Left hindlimb (tissue), 1 donor: Measurements from ENCODE around the gene MIEF1.
"Not testable (repeated sequence)": the region's sequence is repeated elsewhere in the genome, so short reads cannot be mapped to it uniquely, and the experiment has no call there.

Experiments
- DNase-seq: peaks from one replicate; pipeline ENCODE4 v3.0.0-alpha.2; 2018

The MIEF1 gene

DNA sequence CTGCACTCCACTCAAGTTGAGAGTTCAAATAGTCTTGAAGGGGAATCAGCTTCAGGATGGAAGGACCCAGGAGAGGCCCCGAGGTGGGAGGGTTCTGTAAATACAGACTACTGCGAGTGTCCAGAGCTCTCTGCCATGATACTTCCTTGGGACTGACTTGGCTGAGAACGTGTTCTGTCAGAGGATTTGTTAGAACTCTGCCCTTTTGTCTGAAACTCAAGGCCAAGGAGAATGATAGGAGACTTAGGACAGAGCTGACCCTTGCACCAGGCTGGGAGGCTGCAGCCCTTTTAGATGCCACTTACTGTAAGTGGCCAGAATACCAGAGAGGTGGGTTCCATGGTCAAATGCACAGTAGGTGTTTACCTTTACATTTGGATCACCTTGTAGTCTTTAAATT is 15.4 kb downstream of the MIEF1 start:
- DNase-seq = no peak

DNA sequence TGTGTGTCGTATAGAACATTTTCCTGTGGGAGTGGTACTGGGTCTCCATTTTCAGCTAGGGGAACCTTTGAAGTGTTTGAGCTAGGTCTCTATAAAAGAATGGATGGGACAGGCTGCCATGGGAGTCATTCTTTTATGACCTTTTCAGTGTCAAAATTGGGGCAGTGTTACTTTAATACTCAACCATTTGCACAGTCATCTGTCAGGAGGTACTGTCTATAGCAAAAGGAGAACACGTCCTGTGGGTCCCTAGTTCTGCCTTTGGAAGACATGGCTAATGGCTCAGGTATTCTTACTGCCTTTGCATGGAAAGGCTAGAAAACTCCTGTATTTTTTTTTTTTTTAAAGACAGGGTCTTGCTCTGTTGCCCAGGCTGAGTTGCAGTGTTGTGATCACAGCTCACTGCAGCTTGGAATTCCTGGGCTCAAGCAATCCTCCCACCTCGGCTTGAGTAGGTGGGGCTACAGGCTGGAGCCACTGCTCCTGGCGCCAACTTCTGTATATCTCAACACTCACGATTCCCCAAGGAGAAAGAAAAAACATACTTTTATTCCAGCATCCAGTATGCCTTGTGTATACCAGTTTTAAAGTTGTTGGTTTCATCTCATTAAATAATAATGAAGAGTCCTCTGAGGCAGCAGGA is 16.2 kb downstream of the MIEF1 start:
- no peak for DNase-seq

DNA sequence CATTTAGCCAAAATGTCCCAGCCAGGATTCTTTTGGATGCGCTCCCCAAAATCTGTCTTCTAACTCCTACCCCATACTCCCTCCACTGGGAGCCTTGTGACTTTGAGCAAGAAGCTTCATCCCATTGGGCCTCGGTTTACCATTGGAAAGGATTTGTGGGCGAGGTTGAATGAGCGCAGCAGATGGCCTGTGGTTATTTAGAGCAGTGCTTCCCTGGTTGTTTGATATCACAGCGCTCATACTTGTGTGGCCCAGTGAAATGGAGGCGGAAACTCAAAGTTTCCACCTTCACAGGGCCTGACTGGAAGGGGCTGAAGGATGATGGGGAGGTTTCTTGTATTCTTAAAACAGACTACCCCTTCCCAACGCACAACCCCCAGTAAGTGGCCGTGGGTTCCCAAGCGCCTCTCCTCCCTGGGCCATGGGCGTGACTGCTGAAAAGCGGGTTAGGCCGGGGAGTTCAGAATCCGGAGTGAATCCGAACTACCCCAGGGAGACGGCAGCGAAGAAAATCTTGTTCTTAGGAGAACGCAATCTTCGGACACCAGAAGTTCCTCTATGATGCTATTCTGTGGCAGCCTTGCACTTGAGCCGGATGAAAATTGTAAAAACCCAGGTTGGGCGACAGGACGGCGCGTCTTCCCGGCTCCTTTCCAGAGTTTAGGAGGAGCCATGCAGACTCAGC is 17.0 kb downstream of the MIEF1 start:
- peak; percentile 59 for DNase-seq

DNA sequence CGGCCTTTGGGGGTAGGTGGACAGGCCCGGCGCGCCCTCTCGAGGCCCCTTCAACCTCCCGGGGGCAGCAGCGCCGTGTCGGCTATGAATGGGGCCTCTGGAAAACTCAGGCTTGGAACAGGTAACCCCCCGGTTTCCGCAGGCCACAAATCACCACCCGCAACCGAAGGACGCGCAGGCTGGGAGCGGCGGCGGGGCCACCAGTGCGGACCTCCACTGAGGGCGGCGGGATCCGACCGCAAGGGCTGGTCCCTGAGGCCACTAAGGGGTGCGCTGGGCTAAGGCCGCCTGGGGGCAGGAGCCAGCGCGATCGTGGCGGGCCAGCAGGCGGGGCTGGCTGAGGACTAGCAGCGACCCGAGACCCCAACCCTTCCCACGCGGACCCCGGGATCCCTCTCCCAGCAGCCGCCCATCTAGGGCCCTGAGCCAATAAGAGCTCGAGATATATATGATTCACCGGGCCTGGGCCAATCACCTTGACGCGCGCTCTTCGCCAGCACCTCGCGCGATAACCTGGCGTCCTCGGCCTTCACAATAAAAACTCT is 17.7 kb downstream of the MIEF1 start:
- DNase-seq = peak; percentile 98

DNA sequence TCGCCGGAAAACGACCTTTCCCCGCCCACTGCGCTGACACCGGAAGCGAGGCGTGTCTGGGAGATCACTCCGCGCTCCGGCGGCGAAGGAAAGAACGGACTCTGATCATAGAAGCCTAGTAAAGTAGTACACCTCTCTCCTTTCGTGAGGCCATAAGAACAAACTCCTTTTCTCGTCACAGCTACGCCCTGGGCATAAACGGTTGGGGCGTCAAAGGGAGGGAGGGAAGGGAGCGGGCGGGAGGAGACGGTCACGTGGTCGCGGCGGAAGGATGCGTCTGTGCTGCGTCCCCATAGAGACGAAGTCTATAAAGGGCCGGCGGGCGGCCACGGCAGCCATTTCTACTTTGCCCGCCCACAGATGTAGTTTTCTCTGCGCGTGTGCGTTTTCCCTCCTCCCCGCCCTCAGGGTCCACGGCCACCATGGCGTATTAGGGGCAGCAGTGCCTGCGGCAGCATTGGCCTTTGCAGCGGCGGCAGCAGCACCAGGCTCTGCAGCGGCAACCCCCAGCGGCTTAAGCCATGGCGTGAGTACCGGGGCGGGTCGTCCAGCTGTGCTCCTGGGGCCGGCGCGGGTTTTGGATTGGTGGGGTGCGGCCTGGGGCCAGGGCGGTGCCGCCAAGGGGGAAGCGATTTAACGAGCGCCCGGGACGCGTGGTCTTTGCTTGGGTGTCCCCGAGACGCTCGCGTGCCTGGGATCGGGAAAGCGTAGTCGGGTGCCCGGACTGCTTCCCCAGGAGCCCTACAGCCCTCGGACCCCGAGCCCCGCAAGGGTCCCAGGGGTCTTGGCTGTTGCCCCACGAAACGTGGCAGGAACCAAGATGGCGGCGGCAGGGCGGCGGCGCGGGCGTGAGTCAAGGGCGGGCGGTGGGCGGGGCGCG is 18.4 kb downstream of the MIEF1 start, which contains the start of gene ATF4:
ATF4 (plus strand) TSS at position 337 of the 880 bp plus-strand sequence. CDS start 884 bp downstream, outside the sequence.
- peak; percentile 85 for DNase-seq

DNA sequence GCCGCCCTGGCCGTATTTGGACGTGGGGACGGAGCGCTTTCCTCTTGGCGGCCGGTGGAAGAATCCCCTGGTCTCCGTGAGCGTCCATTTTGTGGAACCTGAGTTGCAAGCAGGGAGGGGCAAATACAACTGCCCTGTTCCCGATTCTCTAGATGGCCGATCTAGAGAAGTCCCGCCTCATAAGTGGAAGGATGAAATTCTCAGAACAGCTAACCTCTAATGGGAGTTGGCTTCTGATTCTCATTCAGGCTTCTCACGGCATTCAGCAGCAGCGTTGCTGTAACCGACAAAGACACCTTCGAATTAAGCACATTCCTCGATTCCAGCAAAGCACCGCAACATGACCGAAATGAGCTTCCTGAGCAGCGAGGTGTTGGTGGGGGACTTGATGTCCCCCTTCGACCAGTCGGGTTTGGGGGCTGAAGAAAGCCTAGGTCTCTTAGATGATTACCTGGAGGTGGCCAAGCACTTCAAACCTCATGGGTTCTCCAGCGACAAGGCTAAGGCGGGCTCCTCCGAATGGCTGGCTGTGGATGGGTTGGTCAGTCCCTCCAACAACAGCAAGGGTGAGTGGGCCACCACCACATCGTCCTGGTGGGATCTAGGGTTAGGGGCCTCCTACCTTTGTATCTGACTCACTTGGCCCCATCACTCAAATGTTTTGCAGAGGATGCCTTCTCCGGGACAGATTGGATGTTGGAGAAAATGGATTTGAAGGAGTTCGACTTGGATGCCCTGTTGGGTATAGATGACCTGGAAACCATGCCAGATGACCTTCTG is 19.2 kb downstream of the MIEF1 start:
- not testable (repeated sequence) for DNase-seq

DNA sequence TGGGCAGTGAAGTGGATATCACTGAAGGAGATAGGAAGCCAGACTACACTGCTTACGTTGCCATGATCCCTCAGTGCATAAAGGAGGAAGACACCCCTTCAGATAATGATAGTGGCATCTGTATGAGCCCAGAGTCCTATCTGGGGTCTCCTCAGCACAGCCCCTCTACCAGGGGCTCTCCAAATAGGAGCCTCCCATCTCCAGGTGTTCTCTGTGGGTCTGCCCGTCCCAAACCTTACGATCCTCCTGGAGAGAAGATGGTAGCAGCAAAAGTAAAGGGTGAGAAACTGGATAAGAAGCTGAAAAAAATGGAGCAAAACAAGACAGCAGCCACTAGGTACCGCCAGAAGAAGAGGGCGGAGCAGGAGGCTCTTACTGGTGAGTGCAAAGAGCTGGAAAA is 20.0 kb downstream of the MIEF1 start:
- not testable (repeated sequence) for DNase-seq

DNA sequence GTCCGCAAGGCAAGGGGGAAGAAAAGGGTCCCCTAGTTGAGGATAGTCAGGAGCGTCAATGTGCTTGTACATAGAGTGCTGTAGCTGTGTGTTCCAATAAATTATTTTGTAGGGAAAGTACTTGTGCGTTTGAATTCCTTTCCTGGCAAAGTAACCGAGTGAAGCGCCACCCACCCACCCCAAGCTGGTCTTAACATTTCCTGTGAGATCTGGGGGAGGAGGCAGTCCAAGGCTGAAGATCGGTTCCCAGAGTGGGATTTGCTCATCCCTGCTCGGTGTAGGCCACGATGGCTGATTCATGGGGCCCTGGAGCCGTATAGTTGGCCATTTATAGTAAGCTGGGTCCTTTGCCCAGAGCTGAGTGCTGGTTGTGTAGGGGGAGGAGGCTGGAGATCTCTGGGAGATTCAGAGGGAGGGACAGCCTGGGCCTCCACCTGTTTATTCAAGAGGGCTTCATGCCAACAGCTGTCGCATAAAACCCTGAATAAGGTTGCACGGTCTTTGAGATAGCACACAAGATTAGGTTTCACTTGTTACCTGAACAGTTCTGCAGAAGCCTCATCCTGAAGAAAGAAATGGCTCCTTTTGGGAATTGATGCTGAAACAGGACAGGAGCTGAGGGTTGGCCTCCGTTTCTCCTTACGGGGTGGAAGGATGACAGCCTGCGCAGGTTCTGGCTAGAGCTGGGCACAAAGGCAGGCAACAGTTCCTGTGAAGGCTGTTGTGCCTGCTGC is 20.6 kb downstream of the MIEF1 start:
- DNase-seq = no peak

DNA sequence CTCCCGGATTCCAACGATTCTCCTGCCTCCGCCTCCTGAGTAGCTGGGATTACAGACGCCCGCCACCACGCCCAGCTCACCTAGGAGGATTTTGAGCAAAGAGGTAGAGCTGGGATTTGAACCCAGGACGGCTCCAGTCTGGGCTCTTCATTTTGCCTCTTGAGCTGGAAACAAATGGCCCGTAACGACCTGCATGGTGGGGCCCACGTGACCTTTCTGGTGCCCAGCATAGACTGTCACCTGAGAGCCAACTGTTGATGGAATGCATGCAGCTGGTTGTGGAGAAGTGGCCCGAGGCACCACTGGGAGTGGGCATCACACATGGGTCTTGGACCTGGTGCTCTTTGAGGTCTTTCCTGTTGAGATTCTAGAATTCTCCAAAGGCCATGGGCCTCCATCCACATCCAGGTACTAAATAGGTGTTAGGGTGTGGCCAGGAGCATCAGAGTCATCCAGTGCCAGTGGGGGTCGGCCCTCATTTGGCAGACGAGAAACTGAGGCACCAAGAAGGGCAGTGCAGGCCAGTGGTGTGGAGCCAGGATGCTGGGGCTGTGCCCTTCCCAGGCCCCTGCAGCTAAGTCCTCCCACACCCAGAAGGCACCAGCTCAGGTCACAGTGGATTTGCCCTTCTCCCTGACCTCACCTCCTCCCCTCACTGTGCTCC is 22.1 kb downstream of the MIEF1 start:
- DNase-seq = no peak

DNA sequence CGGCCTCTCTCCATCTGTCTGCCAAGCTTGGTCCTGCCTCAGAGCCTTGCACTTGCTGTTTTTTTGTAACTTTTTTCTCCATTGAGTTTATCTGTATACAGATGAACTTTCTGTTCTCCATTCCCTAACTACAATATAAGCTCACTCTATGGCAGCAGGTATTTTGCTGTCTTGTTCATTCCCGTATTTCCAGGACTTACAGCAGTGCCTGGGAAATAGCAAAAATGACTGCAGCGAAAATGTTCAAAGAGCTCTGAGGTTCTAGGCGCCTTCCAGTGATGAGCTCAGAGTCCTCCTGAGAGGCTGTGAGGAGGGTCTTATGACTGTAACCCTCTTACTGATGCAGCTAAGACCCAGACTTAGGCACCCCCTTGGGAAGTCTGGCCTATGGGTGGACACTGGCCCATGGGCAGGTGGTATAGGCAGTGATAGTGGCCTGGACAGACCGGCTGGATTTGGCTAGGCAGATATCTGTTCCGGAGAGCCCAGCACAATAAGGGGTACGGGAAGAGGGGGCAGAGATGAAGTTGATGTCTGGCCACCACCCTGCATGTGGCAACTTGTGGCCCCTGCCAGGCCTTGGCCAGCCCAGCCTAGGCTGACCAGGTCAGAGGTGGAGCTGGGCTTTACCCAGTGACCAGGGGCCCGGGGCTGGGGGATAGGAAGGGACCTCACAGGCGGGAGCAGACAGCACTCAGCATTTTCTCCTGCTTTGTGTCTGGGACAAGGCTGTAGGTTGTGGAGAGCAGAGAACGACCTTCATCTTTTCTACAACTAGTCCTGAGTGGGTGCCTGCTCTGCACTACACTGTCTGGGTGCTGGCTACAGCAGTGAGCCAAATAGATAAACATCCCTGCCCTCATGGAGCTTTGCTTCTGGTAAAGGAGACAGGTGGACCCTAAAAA is 22.9 kb downstream of the MIEF1 start:
- DNase-seq = no peak

DNA sequence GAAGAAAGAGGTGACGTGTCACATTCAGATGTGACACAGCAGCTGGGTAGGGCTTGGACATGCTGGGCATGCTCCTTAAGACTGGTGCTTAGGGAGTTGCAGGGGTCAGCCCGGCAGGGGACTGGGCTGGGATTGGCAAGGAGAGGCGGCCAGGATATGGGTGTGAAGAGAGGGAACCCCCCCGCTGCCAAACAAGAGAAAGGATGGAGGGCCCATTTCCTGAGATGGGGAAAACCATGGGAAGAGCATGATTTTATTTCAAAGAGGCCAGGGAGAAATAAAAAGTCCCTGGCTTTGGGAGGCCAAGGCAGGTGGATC is 23.5 kb downstream of the MIEF1 start:
- DNase-seq = no peak

DNA sequence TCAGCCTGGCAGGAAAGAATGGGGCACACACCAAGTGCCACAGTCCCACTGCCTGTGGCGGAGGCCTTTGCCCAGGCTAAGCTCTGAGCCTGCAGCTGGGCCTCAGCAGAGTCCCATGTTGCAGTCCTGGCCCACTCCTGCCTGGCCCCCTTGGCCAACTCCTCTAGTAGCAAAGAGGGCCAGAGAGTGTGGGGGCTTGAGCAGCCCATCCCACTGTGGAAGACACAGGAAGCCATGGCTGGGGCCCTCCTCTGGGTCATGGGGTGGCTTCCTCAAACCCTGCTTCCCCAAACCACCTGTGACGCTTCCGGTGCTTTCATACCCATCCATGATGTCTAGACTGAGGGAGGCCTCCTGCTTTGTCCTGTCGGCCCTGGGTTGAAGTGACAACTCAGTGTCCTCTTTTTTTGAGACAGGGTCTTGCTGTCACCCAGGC is 24.7 kb downstream of the MIEF1 start:
- DNase-seq = no peak

DNA sequence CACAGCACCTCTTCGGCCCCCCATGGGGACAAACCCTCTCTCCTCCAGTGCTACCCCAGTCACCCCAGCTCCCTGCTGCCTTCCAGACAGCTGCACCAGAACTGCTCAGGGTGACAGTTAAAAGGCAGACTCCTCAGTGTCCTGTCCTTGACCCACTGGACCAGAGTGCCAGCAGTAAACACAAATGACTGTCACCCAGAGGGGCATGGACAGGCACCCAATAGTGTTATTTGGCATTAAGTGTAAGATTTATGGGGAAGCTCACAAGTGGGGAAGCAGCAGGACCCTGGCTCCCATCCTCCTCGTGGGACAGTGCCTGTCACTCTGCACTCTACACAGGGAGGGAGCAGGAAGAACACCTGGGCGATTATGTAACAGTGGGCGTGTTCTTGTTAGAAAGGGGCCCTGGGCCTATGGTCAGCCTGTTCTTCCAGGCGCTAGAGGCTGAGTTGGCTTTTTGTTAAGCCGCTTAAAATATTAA is 25.4 kb downstream of the MIEF1 start:
- peak; percentile 37 for DNase-seq

DNA sequence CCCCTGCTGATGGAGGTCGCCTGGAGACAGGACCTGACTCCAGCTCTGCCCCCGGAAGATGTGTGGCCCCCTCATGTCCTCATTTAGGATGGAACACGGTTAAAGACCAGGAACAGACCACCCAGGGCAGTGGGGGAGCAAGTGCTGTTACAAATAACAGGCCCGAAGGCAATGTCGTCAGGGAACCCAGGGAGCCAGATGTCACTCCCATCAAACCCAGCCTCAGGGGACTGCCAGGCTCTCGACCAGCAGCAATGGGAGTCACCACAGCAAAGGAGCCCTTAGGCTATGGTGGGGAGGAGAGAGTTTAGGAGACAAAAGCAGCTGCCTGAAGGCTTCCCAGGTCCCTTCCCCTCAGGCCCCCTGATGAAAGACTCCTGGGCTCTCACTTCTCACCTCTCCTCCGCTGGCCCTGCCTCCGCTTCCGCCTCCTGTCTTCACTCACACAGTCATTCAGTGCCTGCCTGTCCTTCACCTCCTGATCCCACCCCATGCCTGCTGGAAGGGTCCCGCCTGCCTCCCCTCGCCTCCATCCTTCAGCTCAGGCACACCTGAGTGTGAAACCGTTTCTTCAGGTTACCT is 26.1 kb downstream of the MIEF1 start:
- DNase-seq = no peak

DNA sequence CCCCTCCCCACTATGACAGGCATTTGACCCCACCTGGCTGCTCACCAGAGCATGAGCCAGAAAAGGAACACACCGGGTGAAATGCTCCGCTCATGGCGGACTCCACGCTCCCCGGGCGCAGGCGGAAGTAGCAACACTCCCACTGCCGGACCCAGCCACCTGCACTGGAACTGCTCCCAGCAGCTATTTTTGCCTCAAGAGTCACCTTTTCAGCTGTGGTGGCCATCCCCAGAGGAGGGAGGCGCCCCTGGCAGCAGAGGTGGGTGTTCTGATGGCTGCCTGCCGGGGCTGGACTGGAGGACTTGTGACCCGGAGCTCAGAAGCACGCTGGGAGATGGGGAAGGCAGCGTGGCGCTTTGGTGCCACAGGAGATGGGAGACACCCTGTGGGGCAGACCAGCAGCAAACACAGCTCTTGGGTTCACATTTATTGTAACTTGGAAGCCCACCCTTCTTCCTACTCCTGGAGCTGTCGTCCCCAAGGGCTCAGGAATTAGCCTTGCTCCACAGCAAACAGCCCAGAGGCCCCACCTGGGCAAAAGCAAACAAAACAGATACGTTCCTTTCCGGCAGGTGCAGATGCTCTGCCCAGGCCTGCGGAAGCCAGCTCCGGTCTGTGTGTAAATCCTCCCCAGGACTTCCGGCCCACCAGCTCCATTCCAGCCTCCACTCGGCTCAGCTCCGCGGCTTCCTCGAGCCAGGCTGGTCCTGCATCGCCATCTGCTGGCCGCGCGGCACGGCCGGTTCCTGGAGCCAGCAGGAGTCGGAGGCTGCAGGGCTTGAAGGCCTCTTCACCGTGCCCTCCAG is 26.8 kb downstream of the MIEF1 start:
- DNase-seq = peak; percentile 91

DNA sequence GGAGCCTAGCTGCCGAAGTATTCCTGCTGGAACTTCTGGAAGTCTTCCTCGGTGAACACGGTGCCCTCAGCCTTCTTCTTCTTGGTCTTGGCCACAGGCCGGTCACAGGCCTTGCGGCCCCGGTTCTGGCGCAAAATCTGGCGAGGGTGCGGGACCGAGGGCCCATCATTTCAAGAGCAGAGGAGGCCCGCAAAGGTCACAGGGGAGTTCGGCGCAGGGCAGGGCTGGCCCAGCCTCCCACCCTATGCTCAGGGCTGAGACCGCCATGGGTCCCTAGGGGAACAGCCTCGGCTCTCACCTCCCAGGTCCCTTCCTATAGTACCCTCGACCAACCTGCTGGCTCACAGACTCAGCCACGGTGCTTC is 27.4 kb downstream of the MIEF1 start:
- no peak for DNase-seq

DNA sequence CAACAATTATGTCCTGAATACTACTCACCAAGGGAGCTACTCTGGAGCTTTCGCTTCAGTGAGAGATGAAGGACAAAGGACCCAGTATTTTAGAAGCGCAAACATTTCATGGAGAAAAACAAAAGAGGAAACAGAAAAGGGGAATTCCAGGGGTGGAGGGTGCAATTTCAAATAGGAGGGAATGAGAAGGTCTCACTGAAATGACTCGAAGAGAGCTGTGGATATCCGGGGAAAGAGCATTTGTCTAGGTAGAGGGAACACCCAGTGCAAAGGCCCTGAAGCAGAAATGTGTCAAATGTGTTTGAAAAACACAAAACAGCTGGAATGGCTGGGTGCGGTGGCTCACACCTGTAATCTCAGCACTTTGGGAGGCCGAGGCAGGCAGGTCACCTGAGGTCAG is 28.0 kb downstream of the MIEF1 start:
- no peak for DNase-seq

DNA sequence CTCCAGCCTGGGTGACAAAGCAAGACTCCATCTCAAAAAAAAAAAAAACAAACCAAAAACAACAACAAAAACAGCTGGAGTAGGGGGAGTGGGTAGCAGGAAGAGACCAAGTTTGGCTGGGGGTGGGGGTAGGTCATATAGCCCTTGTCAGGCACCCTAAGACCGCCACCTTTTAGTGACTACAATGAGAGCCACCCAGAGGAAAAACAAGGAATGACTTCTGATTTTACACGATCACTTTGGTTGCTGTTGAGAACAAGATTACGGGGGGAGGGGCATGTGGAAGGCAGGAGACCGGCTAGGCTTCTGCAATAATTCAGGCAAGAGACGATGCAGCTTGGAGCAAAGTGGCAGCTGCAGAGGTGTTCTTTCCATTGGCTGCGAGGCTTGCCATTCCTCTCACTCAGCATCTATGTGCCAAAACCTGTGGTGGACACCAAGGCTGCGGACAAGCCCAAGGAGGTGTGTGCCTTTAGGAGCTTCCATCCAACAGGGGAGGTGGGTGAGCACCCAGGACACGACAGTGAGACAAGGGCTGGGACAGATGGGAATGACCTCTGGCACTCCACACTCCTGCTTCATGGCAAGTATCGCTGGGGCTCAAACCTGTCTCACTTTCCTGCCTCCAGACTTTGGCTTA is 28.7 kb downstream of the MIEF1 start:
- no peak for DNase-seq
